Stimulated activated CD8-positive, alpha-beta memory T cell treated with anti-CD3 and anti-CD28 coated beads, Interleukin-4, amount 100 ng/mL, for 4 hours (primary cell): ENCODE data around the gene CFAP73.

ENCODE experiments used
- DNase-seq, 2 donors: peaks; one replicate each; pipeline ENCODE4 v3.0.0-alpha.2; 2020; ENCODE audit warnings: low read depth in 2 of 2, low spot score in 1 of 2

Gene CFAP73

GRCh38 chr12:113162102-113163029 is 12.8 kb downstream of the CFAP73 start:
- DNase-seq = no peak

GRCh38 chr12:113163030-113163360 is 13.5 kb downstream of the CFAP73 start:
- DNase-seq = no peak

GRCh38 chr12:113164014-113164413 is 14.5 kb downstream of the CFAP73 start:
- no peak for DNase-seq

- DNase-seq = no peak
Measured at GRCh38 chr12:113165521-113166450, 16.3 kb downstream of the CFAP73 start.

- DNase-seq = no peak
Measured at GRCh38 chr12:113167868-113168267, 18.3 kb downstream of the CFAP73 start.

GRCh38 chr12:113169697-113170096 is 20.2 kb downstream of the CFAP73 start:
- no peak for DNase-seq

- no peak for DNase-seq
Measured at GRCh38 chr12:113170457-113170856, 20.9 kb downstream of the CFAP73 start.

GRCh38 chr12:113170926-113171325 is 21.4 kb downstream of the CFAP73 start:
- no peak for DNase-seq

- DNase-seq = no peak
Measured at GRCh38 chr12:113171543-113171942, 22.0 kb downstream of the CFAP73 start.

GRCh38 chr12:113172185-113172584 is 22.7 kb downstream of the CFAP73 start:
- no peak for DNase-seq

GRCh38 chr12:113173081-113173698 is 23.7 kb downstream of the CFAP73 start:
- no peak for DNase-seq

- peak; percentile 53 to 73 for DNase-seq
Measured at GRCh38 chr12:113174461-113175384, 25.2 kb downstream of the CFAP73 start.

GRCh38 chr12:113179023-113179422 is 29.5 kb downstream of the CFAP73 start:
- DNase-seq = no peak

GRCh38 chr12:113180333-113180732 is 30.8 kb downstream of the CFAP73 start:
- no peak for DNase-seq

- DNase-seq = no peak
Measured at GRCh38 chr12:113181975-113182374, 32.5 kb downstream of the CFAP73 start.

GRCh38 chr12:113183030-113183589 is 33.6 kb downstream of the CFAP73 start:
- DNase-seq = no peak

- peak; percentile 37 to 46 for DNase-seq
Measured at GRCh38 chr12:113184098-113184899, 34.8 kb downstream of the CFAP73 start.

GRCh38 chr12:113184900-113185179 is 35.3 kb downstream of the CFAP73 start:
- peak; percentile 66 to 76 for DNase-seq
